CD1c-positive myeloid dendritic cell (primary cell): ENCODE results near the gene MKI67.
"Not testable (repeated sequence)": the region's sequence is repeated elsewhere in the genome, so short reads cannot be mapped to it uniquely, and the experiment has no call there.

Source experiments
- DNase-seq: peaks from one replicate; pipeline ENCODE4 v3.0.0-alpha.2; 2016; ENCODE audit errors: extremely low spot score

MKI67 gene

DNA sequence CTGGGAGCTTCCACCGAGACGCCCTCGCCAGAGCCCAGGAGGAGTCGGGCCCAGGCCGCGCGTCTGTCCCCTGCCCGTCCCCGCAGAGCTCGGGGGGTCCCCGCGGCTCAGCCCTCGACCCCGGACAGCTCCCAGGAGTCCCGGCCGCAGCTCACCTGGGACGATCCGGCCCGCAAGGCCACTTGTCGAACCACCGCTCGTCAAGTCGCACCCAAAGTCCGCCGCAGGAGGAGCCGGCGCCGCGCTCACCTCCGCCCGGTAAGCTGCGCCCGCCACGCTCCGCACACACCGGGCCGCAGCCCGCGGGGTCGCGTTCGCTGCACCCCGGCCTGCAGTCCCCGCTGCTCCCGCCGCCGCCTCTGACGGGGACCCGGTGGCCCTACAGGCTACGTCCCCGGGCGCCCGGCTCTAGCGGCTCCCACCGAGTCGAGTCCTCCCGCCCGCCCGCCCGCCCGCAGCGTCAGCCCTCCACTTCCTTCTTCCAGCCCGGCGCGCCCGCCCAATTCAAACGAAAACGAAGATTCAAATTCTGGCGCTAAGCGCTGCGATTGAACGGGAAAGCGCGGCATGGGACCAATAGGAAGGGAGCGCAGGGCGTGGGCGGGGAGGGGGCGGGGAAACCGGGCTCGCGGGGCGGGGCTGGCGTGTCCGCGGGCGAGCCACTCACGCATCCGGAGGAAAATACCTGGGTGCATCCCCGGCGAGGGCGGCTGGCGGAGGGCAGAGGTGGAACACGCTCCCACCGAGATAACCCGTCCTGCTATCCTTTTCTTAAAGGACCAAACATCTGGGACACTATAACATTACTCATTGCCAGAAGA is at the start of gene MKI67:
Gene MKI67 (minus strand): TSS at position 480 of the 821 bp plus-strand sequence. CDS start 756 bp downstream, outside the sequence.
- DNase-seq, result peak; percentile 98

DNA sequence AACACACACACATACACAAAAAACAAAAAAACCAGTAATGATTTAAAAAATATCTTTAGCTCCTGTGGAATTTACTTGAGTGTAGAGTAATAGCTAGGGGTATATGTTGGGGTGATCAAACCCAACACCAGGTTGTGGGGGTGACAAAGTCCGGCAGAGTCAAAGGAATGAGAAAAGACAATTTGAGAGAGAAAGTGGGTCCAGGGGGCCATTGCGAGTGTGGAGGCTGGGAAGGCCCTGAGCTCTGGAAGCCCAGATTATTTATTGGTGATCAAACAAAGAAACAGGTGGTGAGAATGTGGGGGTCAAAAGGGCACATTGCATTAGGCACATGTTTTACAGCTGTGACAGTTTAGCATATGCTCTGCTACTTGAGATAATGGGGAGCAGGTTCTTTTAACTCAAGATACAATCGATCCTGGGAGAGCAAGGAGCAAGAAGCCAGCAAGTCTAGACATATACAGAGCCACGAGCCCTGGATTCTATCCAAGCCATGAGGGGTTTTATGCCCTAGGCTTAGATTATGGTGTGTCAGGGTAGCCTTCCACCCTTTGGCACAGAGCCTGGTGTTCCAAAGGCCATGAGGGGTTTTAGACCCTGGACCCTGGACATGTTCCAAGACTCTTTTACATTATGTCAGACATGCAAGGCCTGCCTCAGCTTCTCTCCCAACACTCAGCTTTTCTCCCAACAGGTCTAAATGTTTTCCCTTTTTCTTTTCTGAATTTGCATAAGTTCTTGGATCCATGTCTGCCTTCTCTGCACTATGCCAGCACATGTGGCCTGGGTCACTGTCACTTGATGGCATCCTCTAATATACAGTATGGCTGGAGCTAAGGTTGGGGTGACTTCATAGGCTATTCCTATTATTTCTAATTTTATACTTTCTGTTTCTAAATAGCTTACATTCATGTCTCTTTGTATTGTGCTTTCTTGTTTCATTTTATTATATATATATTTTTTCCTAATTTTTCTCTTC is 48.6 kb upstream of the MKI67 start:
- no peak for DNase-seq

GRCh38 chr10:128173386-128173785 is 47.2 kb upstream of the MKI67 start:
- DNase-seq, result no peak

DNA sequence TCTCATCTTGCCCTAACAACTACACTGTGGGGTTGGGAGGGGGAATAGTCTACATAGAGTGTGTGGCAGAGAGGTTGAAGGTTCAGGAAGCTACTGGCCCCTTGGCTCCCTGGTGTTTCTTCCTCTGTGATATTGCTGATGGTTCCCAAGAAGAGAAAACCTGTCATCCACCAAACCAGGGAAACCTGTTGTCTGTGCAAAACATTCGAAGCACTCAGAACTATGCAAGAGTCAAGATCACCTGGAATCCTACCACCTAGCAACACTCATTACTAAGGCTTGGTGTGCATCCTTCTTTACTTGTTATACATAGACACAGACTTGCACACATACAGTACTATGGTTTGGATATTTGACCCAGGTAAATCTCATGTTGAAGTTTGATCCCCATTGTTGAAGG is 46.5 kb upstream of the MKI67 start:
- no peak for DNase-seq

- DNase-seq, result no peak
These were observed 43.7 kb upstream of the MKI67 start for GRCh38 chr10:128169811-128170379.

- no peak for DNase-seq
These were observed 41.8 kb upstream of the MKI67 start for GRCh38 chr10:128167926-128168520.

DNA sequence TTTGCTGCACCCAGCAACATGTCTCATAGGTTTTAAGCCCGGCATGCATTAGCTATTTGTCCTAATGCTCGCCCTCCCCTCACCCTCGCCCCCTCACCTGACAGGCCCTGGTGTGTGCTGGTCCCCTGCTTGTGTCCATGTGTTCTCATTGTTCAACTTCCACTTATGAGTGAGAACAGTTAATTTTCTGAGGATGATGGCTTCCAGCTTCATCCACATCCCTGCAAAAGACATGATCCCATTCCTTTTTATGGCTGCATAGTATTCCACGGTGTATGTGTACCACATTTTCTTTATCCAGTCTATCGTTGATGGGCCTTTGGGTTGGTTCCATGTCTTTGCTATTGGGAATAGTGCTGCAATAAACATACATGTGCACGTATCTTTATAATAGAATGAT is 40.9 kb upstream of the MKI67 start:
- not testable (repeated sequence) for DNase-seq

- no peak for DNase-seq
These were observed 39.9 kb upstream of the MKI67 start for GRCh38 chr10:128166151-128166550.

- no peak for DNase-seq
These were observed 39.3 kb upstream of the MKI67 start for GRCh38 chr10:128165536-128165935.

DNA sequence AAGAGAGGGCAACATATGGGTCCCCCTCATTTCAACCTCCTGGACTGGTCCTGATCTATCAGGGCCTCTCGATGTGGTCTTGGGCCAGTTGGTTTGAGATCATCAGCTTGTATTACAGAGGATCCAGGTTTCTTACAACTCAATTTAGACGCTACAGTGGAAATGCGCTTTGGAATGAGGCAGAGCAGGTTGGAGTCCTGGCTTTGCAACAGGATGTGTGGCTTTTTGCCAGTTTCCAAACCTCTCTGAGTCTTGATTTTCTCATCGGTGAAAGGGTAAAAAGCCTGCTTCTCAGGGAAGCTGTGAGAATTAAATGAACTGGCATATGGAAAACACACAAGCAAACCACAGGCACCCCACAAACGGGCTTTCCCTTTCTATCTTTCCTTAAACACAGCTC is 37.5 kb upstream of the MKI67 start:
- DNase-seq, result no peak

GRCh38 chr10:128161031-128161430 is 34.8 kb upstream of the MKI67 start:
- peak; percentile 49 for DNase-seq

DNA sequence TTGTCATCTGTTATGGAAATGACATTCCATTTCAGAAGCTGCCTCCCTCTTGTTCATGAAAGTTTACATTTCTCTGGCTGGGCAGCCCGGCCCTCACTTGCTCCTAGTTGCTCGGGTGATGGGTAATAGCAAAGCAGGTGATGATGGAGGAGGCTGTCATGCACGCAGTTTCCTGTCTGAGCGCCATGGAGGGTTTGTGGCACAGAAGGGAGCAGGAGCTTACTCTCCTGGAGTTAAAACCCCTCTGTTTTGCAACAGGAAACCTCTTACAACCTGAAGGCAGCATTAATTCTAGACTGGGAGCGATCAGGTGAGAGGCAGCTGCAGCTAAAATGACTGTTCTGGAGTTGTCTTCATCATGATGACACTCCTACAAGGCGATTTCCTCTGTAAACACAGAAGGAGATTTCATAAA is 34.1 kb upstream of the MKI67 start:
- DNase-seq, result peak; percentile 12

DNA sequence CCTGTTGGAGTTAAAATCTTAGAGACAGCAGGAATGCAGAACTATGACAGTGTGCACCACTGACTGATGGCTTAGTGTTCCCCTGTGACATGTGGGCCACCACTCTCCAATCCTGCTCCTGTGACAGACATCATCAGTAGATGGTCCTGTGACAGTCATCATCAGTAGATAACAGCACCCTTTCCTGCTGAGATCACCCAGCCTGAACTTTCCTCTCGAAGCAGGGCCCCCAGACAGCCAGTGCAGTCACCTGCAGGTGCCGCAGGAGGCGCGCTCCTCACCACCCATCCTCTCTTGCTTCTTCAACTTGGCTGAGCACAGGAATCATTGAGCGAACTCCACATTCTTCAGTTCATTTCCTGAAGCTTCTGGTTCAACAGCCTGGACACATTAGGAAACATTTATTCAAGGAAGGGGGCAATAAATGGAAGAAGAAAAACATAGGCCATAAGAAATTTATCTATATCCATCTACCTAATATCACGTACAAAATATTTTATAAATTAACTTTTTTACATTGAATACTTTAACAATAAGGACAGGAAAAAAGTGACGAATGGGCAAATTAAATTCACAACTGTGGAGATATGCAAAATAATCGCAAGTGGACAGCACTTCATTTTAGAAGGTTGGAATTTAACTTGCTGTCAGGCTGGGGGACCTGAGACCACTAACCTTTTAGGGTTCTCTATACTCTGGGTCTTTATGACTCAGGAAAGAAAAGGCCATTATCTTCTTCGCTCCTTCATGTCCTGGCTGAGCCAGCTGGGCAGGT is 32.0 kb upstream of the MKI67 start:
- no peak for DNase-seq

DNA sequence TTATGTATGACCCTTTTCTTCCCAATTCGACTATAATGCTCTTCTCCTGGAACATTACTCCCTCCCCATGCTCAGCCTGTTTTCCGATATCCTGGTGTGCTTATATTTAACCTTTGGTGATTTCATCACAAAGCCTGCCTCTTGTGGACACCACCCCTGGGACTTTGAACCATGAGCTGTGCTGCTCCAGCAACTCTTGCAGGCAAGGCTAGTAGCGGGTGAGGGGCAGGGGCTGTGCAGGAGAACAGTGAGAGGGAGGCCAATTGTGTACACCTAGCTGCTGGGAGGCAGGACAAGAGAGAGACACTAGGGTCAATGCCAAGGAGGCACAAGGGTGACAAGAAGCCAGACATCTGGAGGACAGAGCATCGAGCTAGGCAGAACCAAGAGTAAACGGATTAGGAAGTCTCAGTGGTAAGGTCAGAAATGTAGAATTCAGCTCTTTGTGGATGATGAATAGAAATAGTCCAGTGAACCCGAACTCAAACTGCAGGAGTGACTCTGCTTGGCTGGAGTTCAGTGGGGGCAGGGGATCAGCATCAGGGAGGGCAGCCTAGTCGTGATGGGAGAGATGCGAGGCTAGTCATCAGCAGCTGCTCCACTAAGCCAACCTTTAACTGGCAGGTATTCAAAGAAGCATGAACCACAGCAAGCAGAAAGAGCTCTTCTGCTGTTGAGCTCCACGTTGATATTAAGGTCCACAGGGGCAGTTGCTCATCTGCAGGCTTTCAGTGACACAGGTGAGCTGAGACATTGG is 31.0 kb upstream of the MKI67 start:
- no peak for DNase-seq

GRCh38 chr10:128152741-128153580 is 26.7 kb upstream of the MKI67 start:
- DNase-seq, result no peak

GRCh38 chr10:128151031-128151430 is 24.8 kb upstream of the MKI67 start:
- no peak for DNase-seq

DNA sequence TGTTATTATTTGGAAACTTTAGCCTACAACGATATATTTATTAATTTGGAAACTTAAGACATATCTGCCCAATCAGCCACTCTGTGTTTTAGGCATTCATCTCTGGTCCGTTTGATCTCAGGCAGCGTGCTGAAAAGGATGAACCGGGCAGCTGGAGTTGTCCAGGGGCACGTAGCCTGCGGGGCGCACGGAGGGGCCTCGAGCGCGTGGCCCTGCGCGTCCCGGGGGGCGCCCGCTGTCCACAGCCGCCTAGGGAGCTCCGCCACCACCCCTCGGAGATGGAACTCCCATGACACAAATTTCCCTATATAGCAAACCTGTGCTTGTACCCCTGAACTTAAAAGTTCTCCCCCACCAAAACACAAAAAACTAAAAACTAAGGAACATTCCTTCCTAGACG is 24.3 kb upstream of the MKI67 start:
- DNase-seq, result no peak

DNA sequence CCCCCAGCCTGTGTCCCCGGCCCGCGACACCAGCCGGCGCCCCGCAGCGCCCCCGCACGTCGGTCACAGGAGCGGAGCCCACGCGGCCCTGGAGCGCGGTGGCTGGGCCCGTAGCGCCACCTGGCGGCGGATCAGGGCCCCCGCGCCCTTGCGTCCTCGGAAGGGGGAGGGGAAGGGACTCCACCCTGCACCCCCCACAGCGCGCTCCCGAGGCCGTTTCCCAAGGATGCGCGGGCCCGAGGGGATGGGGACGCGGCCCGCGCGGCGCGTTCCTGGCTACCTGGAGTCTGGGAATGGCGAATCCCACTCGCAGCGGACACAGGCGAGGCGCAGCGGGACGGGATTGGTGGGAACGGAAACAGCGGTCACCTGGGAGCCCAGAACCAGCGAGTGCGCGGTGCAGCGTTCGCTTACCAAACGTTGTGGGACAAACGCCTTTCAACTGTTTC is 23.8 kb upstream of the MKI67 start:
- DNase-seq, result peak; percentile 91

- no peak for DNase-seq
These were observed 23.2 kb upstream of the MKI67 start for GRCh38 chr10:128149267-128150014.
